Peyer's patch (tissue), 4 donors: ENCODE data around the gene ZNF33B.
"Not testable (repeated sequence)": the region's sequence is repeated elsewhere in the genome, so short reads cannot be mapped to it uniquely, and the experiment has no call there.

Source experiments
- CTCF ChIP-seq, 6 experiments: fragments of 450-650 bp in 4 of 6; fragments of 200-600 bp in 2 of 6; sonication (generic) in 1 of 6; IDR thresholded peaks; one replicate each; pipeline ENCODE4 v1.5.1; 2017 to 2019; ENCODE audit warnings: antibody characterized with exemption in 6 of 6, mild to moderate bottlenecking in 3 of 6, moderate library complexity in 1 of 6
- POLR2A ChIP-seq, 2 donors: fragments of 450-650 bp; IDR thresholded peaks; one replicate each; pipeline ENCODE4 v1.5.1; 2017; ENCODE audit warnings: antibody characterized with exemption in 2 of 2, mild to moderate bottlenecking in 2 of 2, moderate library complexity in 2 of 2

GRCh38 chr10:42553576-42553975 is 84.8 kb downstream of the ZNF33B start:
- TF ChIP-seq CTCF, POLR2A (IDR thresholded peaks at IDR 0.05): not testable (repeated sequence)
